ENCODE measurements around the gene TK2. TPM values are rescaled to one million over a fixed set of nuclear protein-coding genes. Genes with fewer than 3 reads are reported as not detected.

The TK2 gene
- total and polyA plus RNA-seq, 2 donors = 20.3 to 23.6 TPM

DNA sequence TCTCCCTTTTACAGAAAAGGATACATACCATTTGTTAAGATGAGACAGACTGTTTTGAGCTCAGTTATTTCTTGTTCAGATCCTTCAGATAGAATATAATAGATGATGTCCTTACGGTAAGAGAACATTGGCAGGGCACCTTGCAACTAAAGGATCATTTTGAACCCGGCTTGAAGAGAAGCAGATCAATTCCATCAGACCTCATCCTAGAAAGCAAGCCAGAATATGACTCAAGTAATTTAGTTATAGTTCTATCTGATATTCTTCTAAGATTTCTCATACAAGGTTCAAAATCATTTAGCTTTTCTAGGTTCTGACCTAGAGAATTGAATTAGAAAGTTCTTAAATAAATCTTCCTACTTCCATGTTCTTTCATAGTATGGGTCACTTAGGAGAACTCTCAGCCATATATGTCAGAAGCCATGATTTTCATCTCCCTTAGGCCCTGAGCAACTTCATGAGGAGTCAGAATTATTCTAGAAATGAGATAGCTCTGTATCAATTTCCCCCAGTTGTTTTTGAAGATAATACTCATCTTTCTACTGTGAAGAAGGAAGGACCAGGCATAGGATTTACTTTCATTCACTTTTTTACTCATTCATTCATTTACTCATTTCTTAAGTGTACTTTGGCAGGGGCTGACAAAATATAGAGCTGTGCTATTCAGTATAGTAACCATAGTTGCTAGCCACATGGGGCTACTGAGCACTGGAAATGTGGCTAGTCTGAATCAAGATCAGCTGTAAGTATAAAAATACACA, 13.8 kb upstream of the TK2 start:
- 89% methylated on average over 2 of the region's 2 CpGs for WGBS
- no peak for DNase-seq (ENCODE audit: extremely low spot score)
- Histone ChIP-seq H3K27ac (ENCODE audit: low read depth) (no peak overlapping the region), H3K4me1 (ENCODE audit: insufficient read depth) (no peaks in the 10 kb centered on the region), H3K36me3 (ENCODE audit: insufficient read depth) (no peaks in the 10 kb centered on the region), H3K4me3 (ENCODE audit: low read depth, low read length) (no peak overlapping the region)

DNA sequence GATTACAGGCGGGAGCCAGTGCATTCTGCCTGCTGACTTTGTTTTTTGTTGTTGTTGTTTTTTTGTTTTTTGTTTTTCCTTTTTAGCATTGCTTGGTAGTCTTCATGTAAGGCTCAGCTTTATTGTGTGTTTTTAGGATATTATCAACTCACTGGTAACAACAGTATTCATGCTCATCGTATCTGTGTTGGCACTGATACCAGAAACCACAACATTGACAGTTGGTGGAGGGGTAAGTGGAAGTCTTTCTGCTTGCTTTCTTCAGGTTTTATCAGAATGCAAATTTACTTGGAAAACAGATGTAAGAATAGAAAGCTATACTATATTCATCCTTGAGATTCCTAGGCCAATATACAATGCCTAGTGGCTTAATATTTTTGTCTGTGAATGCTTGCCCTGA, 13.1 kb upstream of the TK2 start:
- Histone ChIP-seq H3K27ac (ENCODE audit: low read depth) (no peak overlapping the region), H3K4me3 (ENCODE audit: low read depth, low read length) (no peak overlapping the region), H3K36me3 (ENCODE audit: insufficient read depth) (no peaks in the 10 kb centered on the region), H3K4me1 (ENCODE audit: insufficient read depth) (no peaks in the 10 kb centered on the region)
- DNase-seq (ENCODE audit: extremely low spot score) = no peak
- WGBS = 89% methylated on average over 2 of the region's 2 CpGs

DNA sequence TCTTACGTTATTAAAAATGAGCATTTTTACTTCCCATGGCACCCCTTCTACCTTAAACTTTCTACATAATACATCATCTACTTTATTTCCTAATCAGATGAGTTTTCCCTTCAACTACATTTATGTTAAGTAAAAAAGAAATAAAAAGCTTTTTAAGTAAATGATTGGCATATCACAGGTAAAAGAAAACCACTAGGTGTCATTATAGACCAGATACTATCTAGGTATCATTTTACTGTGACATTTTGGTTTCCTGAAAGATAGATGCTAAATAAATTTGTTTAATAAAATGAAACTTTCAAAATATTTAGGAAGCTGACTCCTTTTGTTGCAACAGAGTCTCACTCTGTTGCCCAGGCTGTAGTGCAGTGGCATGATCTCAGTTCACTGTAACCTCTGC, 12.5 kb upstream of the TK2 start:
- 87% methylated on average over 1 of the region's 1 CpG for WGBS
- no peak overlapping the region for H3K4me3 ChIP-seq (ENCODE audit: low read depth, low read length)
- H3K36me3 ChIP-seq (ENCODE audit: insufficient read depth) = no peaks in the 10 kb centered on the region
- DNase-seq (ENCODE audit: extremely low spot score) = no peak
- H3K4me1 ChIP-seq (ENCODE audit: insufficient read depth) = no peaks in the 10 kb centered on the region
- no peak overlapping the region for H3K27ac ChIP-seq (ENCODE audit: low read depth)

DNA sequence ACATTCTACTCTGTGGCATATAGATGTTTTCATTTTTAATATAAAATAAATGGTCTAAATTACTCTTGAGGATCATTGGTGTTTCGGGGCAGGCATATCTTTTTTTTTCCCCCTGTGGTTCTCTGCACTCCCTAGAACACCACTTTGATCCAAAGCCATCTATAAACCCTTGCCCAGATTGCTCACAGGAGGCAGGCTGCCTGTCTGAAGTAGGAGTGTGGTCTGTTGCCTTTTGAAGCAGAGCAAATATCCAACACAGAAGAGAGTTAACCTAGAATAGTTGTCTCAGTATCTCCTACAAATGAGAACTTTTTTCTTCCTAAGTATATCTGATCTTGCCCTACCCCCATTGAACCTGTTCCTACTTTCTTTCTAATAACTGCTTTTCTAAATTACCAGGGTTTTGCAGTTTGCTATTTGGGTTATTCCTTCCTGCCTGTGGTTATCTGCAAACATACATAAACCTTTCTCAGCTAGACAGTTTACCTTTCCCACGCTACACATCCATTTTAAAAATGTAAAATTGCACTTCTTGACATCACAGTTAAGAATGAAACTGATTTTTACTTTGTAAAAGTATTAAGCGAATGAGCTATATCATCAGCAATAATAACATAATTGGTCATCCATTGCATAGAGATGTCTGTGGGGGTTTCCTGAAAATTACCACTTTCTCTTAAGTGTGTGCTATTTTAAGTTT, 11.6 kb upstream of the TK2 start:
- H3K4me1 ChIP-seq (ENCODE audit: insufficient read depth) = no peaks in the 10 kb centered on the region
- DNase-seq (ENCODE audit: extremely low spot score) = no peak
- no peak overlapping the region for H3K27ac ChIP-seq (ENCODE audit: low read depth)
- WGBS = 93% methylated on average over 3 of the region's 3 CpGs
- no peak overlapping the region for H3K4me3 ChIP-seq (ENCODE audit: low read depth, low read length)
- no peaks in the 10 kb centered on the region for H3K36me3 ChIP-seq (ENCODE audit: insufficient read depth)

DNA sequence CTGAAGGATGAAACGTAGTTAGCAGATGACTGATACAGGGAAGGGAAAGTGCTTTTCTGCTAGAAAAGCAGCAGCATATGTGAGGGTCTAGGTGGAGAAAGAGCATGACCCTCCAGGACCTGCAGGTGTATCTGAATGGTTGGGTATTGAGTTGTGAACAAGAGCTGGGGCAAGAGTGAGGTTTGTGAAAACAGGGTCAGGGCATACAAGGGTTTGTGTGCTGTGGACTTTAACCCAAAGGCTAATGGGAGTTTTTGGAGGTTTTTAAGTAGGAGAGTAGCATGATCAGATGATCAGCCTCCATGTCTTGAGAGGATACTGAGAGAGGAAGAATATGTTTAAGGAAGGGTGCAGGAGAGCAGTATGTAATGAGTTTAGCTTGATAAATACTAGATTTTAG, 10.2 kb upstream of the TK2 start:
- Histone ChIP-seq H3K4me1 (ENCODE audit: insufficient read depth) (no peaks in the 10 kb centered on the region), H3K27ac (ENCODE audit: low read depth) (no peak overlapping the region), H3K36me3 (ENCODE audit: insufficient read depth) (no peaks in the 10 kb centered on the region), H3K4me3 (ENCODE audit: low read depth, low read length) (no peak overlapping the region)
- WGBS = 88% methylated on average over 1 of the region's 1 CpG
- DNase-seq (ENCODE audit: extremely low spot score) = no peak

DNA sequence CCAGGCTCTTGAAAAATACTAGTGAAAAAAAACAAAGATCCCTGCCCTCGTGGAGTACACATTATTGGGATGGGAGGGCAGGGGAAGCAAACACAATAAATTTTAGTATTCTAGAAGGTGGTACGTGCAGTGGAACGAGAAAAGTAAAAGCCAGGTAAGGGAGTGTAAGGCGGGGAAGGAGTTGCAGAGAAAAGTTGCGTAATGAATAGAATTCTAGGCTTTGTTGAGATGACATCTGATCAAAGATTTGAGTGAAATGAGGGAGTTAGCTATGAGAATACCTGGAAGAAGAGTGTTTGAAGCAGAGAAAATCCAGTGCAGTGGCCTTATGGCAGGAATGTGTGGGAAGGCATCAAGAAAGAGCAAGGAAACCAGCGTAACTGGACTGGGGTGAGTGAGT, 4.6 kb upstream of the TK2 start:
- Histone ChIP-seq H3K4me1 (ENCODE audit: insufficient read depth) (no peaks in the 10 kb centered on the region), H3K36me3 (ENCODE audit: insufficient read depth) (no peaks in the 10 kb centered on the region), H3K27ac (ENCODE audit: low read depth) (no peak overlapping the region), H3K4me3 (ENCODE audit: low read depth, low read length) (no peak overlapping the region)
- 91% methylated on average over 6 of the region's 6 CpGs for WGBS
- no peak for DNase-seq (ENCODE audit: extremely low spot score)

DNA sequence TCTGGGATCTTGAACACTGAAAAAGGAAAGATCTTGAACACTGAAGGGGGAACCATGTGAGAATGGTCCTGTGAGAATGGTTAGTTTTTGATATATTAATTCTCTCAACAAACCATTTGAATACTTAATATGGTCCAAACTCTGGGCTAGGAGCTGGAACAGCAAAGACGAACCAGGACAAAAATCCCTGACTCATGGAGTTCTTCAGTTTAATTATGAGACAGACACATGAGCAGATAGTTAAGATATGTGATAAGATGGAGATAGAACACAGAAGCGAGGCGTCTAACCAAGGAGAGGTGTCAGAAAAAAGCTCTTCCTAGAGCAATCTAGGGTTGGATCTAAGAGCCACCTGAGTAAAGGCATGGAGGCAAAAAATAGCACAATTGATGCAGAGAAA, 4.1 kb upstream of the TK2 start:
- Histone ChIP-seq H3K36me3 (ENCODE audit: insufficient read depth) (no peaks in the 10 kb centered on the region), H3K27ac (ENCODE audit: low read depth) (no peak overlapping the region), H3K4me3 (ENCODE audit: low read depth, low read length) (no peak overlapping the region), H3K4me1 (ENCODE audit: insufficient read depth) (no peaks in the 10 kb centered on the region)
- WGBS = 91% methylated on average over 3 of the region's 3 CpGs
- DNase-seq (ENCODE audit: extremely low spot score) = no peak

DNA sequence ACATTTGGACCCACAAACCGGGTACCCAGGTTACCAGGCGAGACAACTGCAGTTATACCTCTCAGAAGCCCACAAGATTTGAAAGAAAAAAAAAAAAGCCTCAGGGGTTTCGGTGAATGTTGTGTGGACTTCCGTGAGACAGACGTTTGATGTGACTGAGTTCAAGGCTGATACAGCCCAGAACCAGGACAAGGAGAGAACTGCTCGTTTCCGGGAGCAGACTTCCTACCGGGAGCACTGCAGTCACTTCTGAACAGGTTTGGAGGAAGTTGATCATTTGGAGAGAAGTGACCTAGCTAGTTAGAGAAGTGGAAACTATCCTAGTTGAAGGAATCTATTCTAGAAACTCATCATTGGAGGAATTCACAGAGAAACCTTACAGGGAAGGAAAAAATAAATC, 3.3 kb upstream of the TK2 start:
- Histone ChIP-seq H3K4me1 (ENCODE audit: insufficient read depth) (no peaks in the 10 kb centered on the region), H3K36me3 (ENCODE audit: insufficient read depth) (no peaks in the 10 kb centered on the region), H3K27ac (ENCODE audit: low read depth) (no peak overlapping the region), H3K4me3 (ENCODE audit: low read depth, low read length) (peak overlapping the region; percentile 39)
- DNase-seq (ENCODE audit: extremely low spot score) = no peak
- WGBS = 39% methylated on average over 8 of the region's 8 CpGs

DNA sequence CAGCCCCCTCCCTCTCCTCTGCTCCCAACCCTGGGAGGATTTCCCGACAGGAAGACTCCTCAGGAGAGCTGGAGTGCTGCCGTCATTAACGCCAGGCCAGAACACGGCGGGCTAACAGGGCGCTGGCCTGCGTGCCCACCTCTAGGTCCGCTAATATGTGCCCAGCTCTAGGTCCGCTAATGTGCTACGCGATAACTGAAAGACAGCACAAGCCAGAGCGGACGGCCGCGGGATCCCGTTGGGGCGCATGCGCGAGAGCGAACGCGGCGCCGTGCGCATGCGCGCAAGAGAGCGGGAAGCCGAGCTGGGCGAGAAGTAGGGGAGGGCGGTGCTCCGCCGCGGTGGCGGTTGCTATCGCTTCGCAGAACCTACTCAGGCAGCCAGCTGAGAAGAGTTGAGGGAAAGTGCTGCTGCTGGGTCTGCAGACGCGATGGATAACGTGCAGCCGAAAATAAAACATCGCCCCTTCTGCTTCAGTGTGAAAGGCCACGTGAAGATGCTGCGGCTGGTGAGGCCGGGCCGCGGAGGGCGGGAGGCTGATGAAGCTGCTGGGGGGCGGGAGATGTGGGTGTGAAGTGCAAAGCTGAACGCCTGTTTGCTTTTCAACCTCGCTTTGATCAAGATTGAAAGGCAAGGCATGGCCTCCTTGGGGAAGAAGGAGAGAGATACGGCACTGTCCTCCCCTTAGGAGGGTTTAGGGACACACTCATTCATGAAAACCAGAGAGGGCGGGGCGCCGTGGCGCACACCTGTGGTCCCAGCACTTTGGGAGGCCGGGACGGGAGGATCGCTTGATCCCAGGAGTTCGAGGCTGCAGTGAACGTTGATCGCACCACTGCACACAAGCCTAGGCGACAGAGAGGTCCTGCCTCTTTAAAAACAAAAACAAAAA, 2.6 kb upstream of the TK2 start, which contains the start of gene CKLF:
CKLF (plus strand) TSS at position 291 of the 892 bp plus-strand sequence; CDS start at position 431, 140 bp downstream.
- peak; percentile 59 for DNase-seq (ENCODE audit: extremely low spot score)
- no peaks in the 10 kb centered on the region for H3K4me1 ChIP-seq (ENCODE audit: insufficient read depth)
- peak within 1 kb of the TSS; percentile 39 for H3K4me3 ChIP-seq (ENCODE audit: low read depth, low read length)
- 9% methylated on average over 63 of the region's 63 CpGs for WGBS
- peak within 1 kb of the TSS; percentile 77 for H3K27ac ChIP-seq (ENCODE audit: low read depth)
- no peaks in the 10 kb centered on the region for H3K36me3 ChIP-seq (ENCODE audit: insufficient read depth)

DNA sequence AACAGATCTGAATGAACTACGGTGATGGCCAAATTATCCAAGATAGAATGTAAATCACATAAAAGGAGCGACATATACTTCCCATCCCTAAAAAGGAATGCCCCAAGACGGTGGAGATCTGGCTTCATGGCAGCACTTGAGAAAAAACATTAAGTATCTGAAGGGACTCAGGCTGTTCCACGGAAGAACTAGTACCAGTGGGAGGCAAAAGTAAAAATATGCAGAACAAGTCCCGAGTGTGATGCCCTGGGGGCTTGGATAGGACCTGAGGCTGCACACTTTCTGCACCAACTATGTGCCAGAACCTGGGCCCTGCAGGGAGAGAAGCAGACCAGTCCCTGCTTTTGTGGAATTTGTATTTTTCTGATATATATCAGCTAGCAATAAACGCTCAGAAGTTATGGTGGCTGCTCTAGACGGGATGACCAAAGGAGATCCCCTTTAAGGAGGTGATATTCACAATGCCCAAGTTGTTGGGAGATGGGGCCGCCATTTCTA, 1.9 kb upstream of the TK2 start:
- Histone ChIP-seq H3K36me3 (ENCODE audit: insufficient read depth) (no peaks in the 10 kb centered on the region), H3K27ac (ENCODE audit: low read depth) (peak overlapping the region; percentile 77), H3K4me3 (ENCODE audit: low read depth, low read length) (peak overlapping the region; percentile 39), H3K4me1 (ENCODE audit: insufficient read depth) (no peaks in the 10 kb centered on the region)
- DNase-seq (ENCODE audit: extremely low spot score) = no peak
- 25% methylated on average over 8 of the region's 8 CpGs for WGBS

DNA sequence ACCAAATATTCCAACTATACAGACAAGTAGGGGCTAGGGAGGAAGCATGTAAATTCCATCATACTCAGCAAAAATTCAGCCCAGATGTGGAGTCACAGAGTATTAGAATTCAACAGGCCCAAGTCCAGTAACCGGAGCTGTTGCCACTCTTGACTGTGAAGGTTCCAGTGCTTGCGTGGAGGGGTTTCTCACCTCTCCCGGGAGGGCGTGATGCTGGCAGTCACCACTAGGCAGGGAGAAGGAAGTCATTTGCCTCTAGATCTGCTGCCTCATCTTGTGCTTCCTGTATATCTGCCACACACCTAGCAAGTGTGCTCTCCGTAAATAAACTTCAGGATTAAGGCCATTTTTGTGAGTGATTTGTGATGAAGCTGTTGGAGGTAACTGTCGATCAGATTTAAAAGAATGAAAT, 1.4 kb upstream of the TK2 start:
- H3K4me1 ChIP-seq (ENCODE audit: insufficient read depth) = no peaks in the 10 kb centered on the region
- no peaks in the 10 kb centered on the region for H3K36me3 ChIP-seq (ENCODE audit: insufficient read depth)
- no peak for DNase-seq (ENCODE audit: extremely low spot score)
- no peak overlapping the region for H3K4me3 ChIP-seq (ENCODE audit: low read depth, low read length)
- H3K27ac ChIP-seq (ENCODE audit: low read depth) = no peak overlapping the region
- 40% methylated on average over 6 of the region's 6 CpGs for WGBS

DNA sequence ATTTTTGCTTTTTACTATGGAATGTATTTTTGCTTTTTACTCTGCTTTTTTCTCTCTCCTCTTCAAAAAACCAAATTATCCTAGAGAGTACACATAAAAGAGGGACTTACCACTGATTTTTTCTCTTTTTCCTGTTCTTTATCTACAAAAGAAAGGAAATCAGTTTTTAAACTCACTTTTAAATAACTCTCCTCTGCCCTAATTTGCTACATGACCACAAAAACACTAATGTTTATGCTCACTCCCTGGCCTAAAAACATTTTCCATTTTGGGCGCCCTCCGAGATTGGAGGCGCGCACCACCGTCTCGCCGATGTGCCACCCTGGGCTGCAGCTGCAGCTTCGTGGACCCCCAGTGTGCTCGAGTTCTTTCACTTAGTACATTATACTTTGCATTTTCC, 1.1 kb downstream of the TK2 start:
- H3K36me3 ChIP-seq (ENCODE audit: insufficient read depth) = no peaks in the 10 kb centered on the region
- H3K4me1 ChIP-seq (ENCODE audit: insufficient read depth) = no peaks in the 10 kb centered on the region
- no peak overlapping the region for H3K27ac ChIP-seq (ENCODE audit: low read depth)
- peak overlapping the region; percentile 67 for H3K4me3 ChIP-seq (ENCODE audit: low read depth, low read length)
- WGBS = 50% methylated on average over 9 of the region's 9 CpGs
- no peak for DNase-seq (ENCODE audit: extremely low spot score)

DNA sequence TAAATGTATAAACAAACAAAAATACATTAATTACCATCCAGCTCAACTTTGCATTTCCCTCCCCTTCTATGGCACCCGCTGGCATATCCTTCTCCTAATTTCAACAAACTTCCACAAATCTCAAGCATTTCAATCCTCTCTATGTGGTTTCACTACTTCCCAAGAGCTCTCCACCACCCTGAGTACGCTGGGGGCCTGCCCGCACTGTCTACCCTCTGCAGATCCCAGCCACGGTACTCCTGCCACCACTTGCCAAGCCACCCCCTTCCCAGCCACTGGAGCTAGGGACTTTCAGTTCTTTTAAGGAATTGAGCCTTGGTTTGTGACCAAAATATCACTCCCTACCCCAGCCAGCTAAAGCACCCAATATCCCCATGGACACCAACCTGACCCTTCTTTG, 1.9 kb downstream of the TK2 start:
- no peaks in the 10 kb centered on the region for H3K36me3 ChIP-seq (ENCODE audit: insufficient read depth)
- H3K4me3 ChIP-seq (ENCODE audit: low read depth, low read length) = no peak overlapping the region
- DNase-seq (ENCODE audit: extremely low spot score) = no peak
- H3K27ac ChIP-seq (ENCODE audit: low read depth) = peak overlapping the region; percentile 62
- H3K4me1 ChIP-seq (ENCODE audit: insufficient read depth) = no peaks in the 10 kb centered on the region
- 89% methylated on average over 4 of the region's 4 CpGs for WGBS
